H1 (cell line): ENCODE measurements around the gene SHISAL1. TPM values are rescaled to one million over a fixed set of nuclear protein-coding genes. Genes with fewer than 3 reads are reported as not detected.

Experiments
- ASH2L ChIP-seq: fragments of 200-600, 300-600 bp; sonication (generic); IDR thresholded peaks from one replicate; pipeline ENCODE4 v1.7.1; 2017; ENCODE audit warnings: low read length
- CBX8 ChIP-seq: fragments of 300-800, 300-1000 bp; sonication (generic); IDR thresholded peaks from 2 replicates; pipeline ENCODE4 v1.7.1; 2016; ENCODE audit warnings: low read depth, low read length, borderline replicate concordance
- CEBPB ChIP-seq: IDR thresholded peaks from 2 replicates; pipeline ENCODE4 v1.6.1; 2012; ENCODE audit warnings: low read depth, low read length
- CHD7 ChIP-seq: fragments of 300-600 bp; sonication (generic); IDR thresholded peaks from 2 replicates; pipeline ENCODE4 v1.7.1; 2012; ENCODE audit warnings: low read length, moderate library complexity, mild to moderate bottlenecking, inconsistent platforms; ENCODE audit not compliant: insufficient replicate concordance
- CTBP2 ChIP-seq: IDR thresholded peaks from 2 replicates; pipeline ENCODE4 v1.7.0; 2011; ENCODE audit warnings: borderline replicate concordance, mild to moderate bottlenecking, moderate library complexity, mixed read lengths, low read length; ENCODE audit not compliant: insufficient read depth, insufficient read length
- GABPA ChIP-seq: IDR thresholded peaks from 2 replicates; pipeline ENCODE4 v1.6.1; 2011; ENCODE audit warnings: mild to moderate bottlenecking, low read length, moderate library complexity, borderline replicate concordance; ENCODE audit not compliant: insufficient read depth
- SIRT6 ChIP-seq: IDR thresholded peaks from one replicate; pipeline ENCODE4 v1.7.1; 2012; ENCODE audit warnings: low read length, inconsistent platforms
- SRF ChIP-seq: IDR thresholded peaks from 2 replicates; pipeline ENCODE4 v1.6.1; 2011; ENCODE audit warnings: mild to moderate bottlenecking, low read depth, low read length, moderate library complexity
- polyA plus RNA-seq, 7 experiments: library from polyadenylated mRNA; depleted of rRNA in 3 of 7; stranded (reverse) in 5 of 7; unstranded in 2 of 7; fragments of >200 nt in 5 of 7; fragments of 200-250 nt in 2 of 7; gene quantifications; 1 replicate in 5 of 7; 2 replicates in 1 of 7; 4 replicates in 1 of 7; pipeline versions ENCODE4 v1.2.1 to v1.2.3, GENCODE V29; 2011 to 2013; ENCODE audit warnings: missing spikeins in 2 of 7, mixed read lengths in 2 of 7
- total RNA-seq: library from RNA; stranded (reverse); fragmentation: NEBNext Ultra II Directional; extraction: Animal tissue kit (Norgen Biotek cat#: 25700); gene quantifications from 2 replicates; pipeline ENCODE4 v1.2.1, GENCODE V29; 2021

Gene SHISAL1
- total and polyA plus RNA-seq, 2 of the 8 experiments (the other 6 are each of a cell fraction or from before 2014, with no cell fraction given), result 3.7 to 5.8 TPM

GRCh38 chr22:44284711-44285110 is 28.0 kb downstream of the SHISAL1 start (continued):
- TF ChIP-seq CHD7 (no peak), CTBP2 (no peak), CBX8 (no peak), CEBPB (no peak), SRF (no peak), SIRT6 (no peak), GABPA (no peak), ASH2L (no peak)
